HG03060 (cell line): Measurements from ENCODE around the gene AGBL1.

Experiments
- ATAC-seq: cut with Tn5 transposase; IDR thresholded peaks from one replicate; pipeline ENCODE4 v1.9.1; 2021; ENCODE audit warnings: low read depth, moderate number of reproducible peaks; ENCODE audit not compliant: unreplicated experiment

AGBL1 gene

GRCh38 chr15:86162641-86163040 is 83.0 kb downstream of the AGBL1 start:
- ATAC-seq, result no peak

GRCh38 chr15:86163816-86164215 is 84.1 kb downstream of the AGBL1 start:
- ATAC-seq, result no peak

GRCh38 chr15:86164232-86164898 is 84.7 kb downstream of the AGBL1 start:
- ATAC-seq, result no peak

- no peak for ATAC-seq
These were observed 85.9 kb downstream of the AGBL1 start for GRCh38 chr15:86165265-86166211.

GRCh38 chr15:86167841-86168240 is 88.2 kb downstream of the AGBL1 start:
- ATAC-seq, result no peak

- ATAC-seq, result no peak
These were observed 99.2 kb downstream of the AGBL1 start for GRCh38 chr15:86178845-86179244.

- peak; percentile 84 for ATAC-seq
These were observed 104.2 kb downstream of the AGBL1 start for GRCh38 chr15:86183596-86184491.

- no peak for ATAC-seq
These were observed 114.2 kb downstream of the AGBL1 start for GRCh38 chr15:86193716-86194380.

GRCh38 chr15:86197770-86198169 is 118.1 kb downstream of the AGBL1 start:
- ATAC-seq, result no peak

GRCh38 chr15:86199467-86200145 is 119.9 kb downstream of the AGBL1 start:
- ATAC-seq, result no peak

GRCh38 chr15:86201313-86202008 is 121.8 kb downstream of the AGBL1 start:
- no peak for ATAC-seq

GRCh38 chr15:86203462-86203861 is 123.8 kb downstream of the AGBL1 start:
- peak; percentile 68 for ATAC-seq

- ATAC-seq, result no peak
These were observed 125.4 kb downstream of the AGBL1 start for GRCh38 chr15:86205096-86205495.

GRCh38 chr15:86213420-86213819 is 133.7 kb downstream of the AGBL1 start:
- no peak for ATAC-seq

- no peak for ATAC-seq
These were observed 134.2 kb downstream of the AGBL1 start for GRCh38 chr15:86213888-86214287.

GRCh38 chr15:86221119-86221518 is 141.4 kb downstream of the AGBL1 start:
- no peak for ATAC-seq

GRCh38 chr15:86229306-86229705 is 149.6 kb downstream of the AGBL1 start:
- no peak for ATAC-seq

- no peak for ATAC-seq
These were observed 150.3 kb downstream of the AGBL1 start for GRCh38 chr15:86229936-86230335.
